ENCODE data around the gene CHADL. TPM values are rescaled to one million over a fixed set of nuclear protein-coding genes. Genes with fewer than 3 reads are reported as not detected.

The CHADL gene
- total RNA-seq, 1 experiment from 2014 or later = 0.33 TPM

DNA sequence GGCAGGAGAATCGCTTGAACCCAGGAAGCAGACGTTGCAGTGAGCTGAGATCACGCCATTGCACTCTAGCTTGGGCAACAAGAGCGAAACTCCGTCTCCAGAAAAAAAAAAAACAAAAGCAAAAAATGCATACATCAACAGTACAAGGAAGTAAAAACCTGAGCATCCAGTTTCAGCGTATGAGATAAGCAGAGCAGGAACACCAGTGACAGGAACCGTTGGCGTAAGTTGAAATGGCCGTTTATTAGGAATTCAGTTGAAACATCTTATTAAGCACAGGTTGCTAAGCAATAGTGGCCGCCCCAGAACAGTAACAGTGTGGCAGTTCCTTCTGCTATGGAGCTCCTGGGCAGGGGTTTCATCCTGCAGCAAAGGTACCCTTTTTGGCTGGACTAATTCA, 39.6 kb downstream of the CHADL start:
- Histone ChIP-seq H3K36me3 (ENCODE audit: control insufficient read depth, insufficient read depth, low read length) (no peaks in the 10 kb centered on the region; the same call in 1 of the 2 replicates), H3K27ac (ENCODE audit: low read length) (no peak overlapping the region), H3K9me3 (ENCODE audit: control insufficient read depth, insufficient read depth, low read depth, low read length) (no peaks in the 10 kb centered on the region), H3K4me1 (ENCODE audit: control insufficient read depth, insufficient read depth, low read length) (no peaks in the 10 kb centered on the region), H3K4me3 (ENCODE audit: low read depth in 2 of 2, low read length in 2 of 2) (no peak overlapping the region), H3K27me3 (ENCODE audit: control insufficient read depth, insufficient read depth, low read length) (no peaks in the 10 kb centered on the region)
- in situ Hi-C loops (cut with HindIII; ENCODE audit: low pct_unique_long_range_greater_than_20kb, low sequenced_read_pairs) (no loop called here), intact Hi-C loops (cut with micrococcal nuclease; ENCODE audit: unreplicated experiment) (no loop called here)
- ATAC-seq = no peak
- ChIA-PET CTCF (no interaction called here), POLR2A (no interaction called here)
- no peak for DNase-seq (ENCODE audit: low read depth, low spot score)
- TF ChIP-seq POLR2AphosphoS5 (IDR thresholded peaks at IDR 0.05; ENCODE audit: low read depth, low read length) (no peak), REST (IDR thresholded peaks at IDR 0.05; ENCODE audit: insufficient read depth in 1 of 2, low read depth in 2 of 2, low read length in 1 of 2) (no peak), SIN3A (IDR thresholded peaks at IDR 0.05; ENCODE audit: borderline replicate concordance, insufficient read depth, low read depth, low read length) (no peak)
- TF ChIP-seq, protein P1, sequence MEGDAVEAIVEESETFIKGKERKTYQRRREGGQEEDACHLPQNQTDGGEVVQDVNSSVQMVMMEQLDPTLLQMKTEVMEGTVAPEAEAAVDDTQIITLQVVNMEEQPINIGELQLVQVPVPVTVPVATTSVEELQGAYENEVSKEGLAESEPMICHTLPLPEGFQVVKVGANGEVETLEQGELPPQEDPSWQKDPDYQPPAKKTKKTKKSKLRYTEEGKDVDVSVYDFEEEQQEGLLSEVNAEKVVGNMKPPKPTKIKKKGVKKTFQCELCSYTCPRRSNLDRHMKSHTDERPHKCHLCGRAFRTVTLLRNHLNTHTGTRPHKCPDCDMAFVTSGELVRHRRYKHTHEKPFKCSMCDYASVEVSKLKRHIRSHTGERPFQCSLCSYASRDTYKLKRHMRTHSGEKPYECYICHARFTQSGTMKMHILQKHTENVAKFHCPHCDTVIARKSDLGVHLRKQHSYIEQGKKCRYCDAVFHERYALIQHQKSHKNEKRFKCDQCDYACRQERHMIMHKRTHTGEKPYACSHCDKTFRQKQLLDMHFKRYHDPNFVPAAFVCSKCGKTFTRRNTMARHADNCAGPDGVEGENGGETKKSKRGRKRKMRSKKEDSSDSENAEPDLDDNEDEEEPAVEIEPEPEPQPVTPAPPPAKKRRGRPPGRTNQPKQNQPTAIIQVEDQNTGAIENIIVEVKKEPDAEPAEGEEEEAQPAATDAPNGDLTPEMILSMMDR (IDR thresholded peaks at IDR 0.05) = no peak
- BruUV-seq (replicated peaks) = no TSS peak

GRCh38 chr22:41198027-41198580, 42.6 kb downstream of the CHADL start:
- Histone ChIP-seq H3K27ac (ENCODE audit: low read length) (peak overlapping the region; percentile 39; the same call in 1 of the 2 replicates), H3K4me1 (ENCODE audit: control insufficient read depth, insufficient read depth, low read length) (no peaks in the 10 kb centered on the region), H3K4me3 (ENCODE audit: low read depth in 2 of 2, low read length in 2 of 2) (peak overlapping the region; percentile 62 to 74), H3K9me3 (ENCODE audit: control insufficient read depth, insufficient read depth, low read depth, low read length) (no peaks in the 10 kb centered on the region), H3K27me3 (ENCODE audit: control insufficient read depth, insufficient read depth, low read length) (no peaks in the 10 kb centered on the region), H3K36me3 (ENCODE audit: control insufficient read depth, insufficient read depth, low read length) (no peaks in the 10 kb centered on the region)
- TF ChIP-seq REST (IDR thresholded peaks at IDR 0.05; ENCODE audit: insufficient read depth in 1 of 2, low read depth in 2 of 2, low read length in 1 of 2) = no peak
- TF ChIP-seq TCF7L2 (IDR thresholded peaks at IDR 0.05; ENCODE audit: low read depth, low read length) = no peak
- no peak for TF ChIP-seq SIN3A (IDR thresholded peaks at IDR 0.05; ENCODE audit: borderline replicate concordance, insufficient read depth, low read depth, low read length)
- TF ChIP-seq POLR2AphosphoS5 (IDR thresholded peaks at IDR 0.05; ENCODE audit: low read depth, low read length) = no peak
- TF ChIP-seq, protein P1 (IDR thresholded peaks at IDR 0.05) = no peak
- ATAC-seq (peak; percentile 78), DNase-seq (ENCODE audit: low read depth, low spot score) (no peak)
- ChIA-PET CTCF (interaction anchor here (2.0 kb wide), 1 partner anchor 275 kb away, joined by 7 read pairs; no protein-coding TSS in a partner anchor), POLR2A (interaction anchor here (0.5 to 0.7 kb wide), 2 partner anchors 71 to 323 kb away, joined by 4 to 22 read pairs; no protein-coding TSS in a partner anchor)
- intact Hi-C loops (cut with micrococcal nuclease; ENCODE audit: unreplicated experiment) (no loop called here), in situ Hi-C loops (cut with HindIII; ENCODE audit: low pct_unique_long_range_greater_than_20kb, low sequenced_read_pairs) (no loop called here)
- BruUV-seq (replicated peaks) = no TSS peak
